Ectodermal cell (in vitro differentiated cells): ENCODE results near the gene DIDO1.

ENCODE experiments used
- H3K27ac ChIP-seq: 2 replicates; pipeline ENCODE4 v1.7.0; 2013; ENCODE audit warnings: mild to moderate bottlenecking, low read depth, low read length; ENCODE audit not compliant: insufficient read depth, poor library complexity, severe bottlenecking
- H3K27me3 ChIP-seq: 2 replicates; pipeline ENCODE4 v1.7.0; 2013; ENCODE audit warnings: mild to moderate bottlenecking, low read length; ENCODE audit not compliant: insufficient read depth, control insufficient read depth, poor library complexity, severe bottlenecking
- H3K36me3 ChIP-seq: one replicate; pipeline ENCODE4 v1.7.0; 2013; ENCODE audit warnings: low read length; ENCODE audit not compliant: control insufficient read depth, insufficient read depth
- H3K4me1 ChIP-seq: one replicate; pipeline ENCODE4 v1.7.0; 2013; ENCODE audit warnings: low read length; ENCODE audit not compliant: control insufficient read depth, insufficient read depth
- H3K4me3 ChIP-seq: 2 replicates; pipeline ENCODE4 v1.7.0; 2013; ENCODE audit warnings: low read depth, low read length, control low read depth; ENCODE audit not compliant: insufficient read depth
- H3K9me3 ChIP-seq: 2 replicates; pipeline ENCODE4 v1.7.0; 2013; ENCODE audit warnings: mild to moderate bottlenecking, low read length, moderate library complexity; ENCODE audit not compliant: control insufficient read depth
- WGBS, 2 experiments: methylation state at CpG; one replicate each; pipeline ENCODE4 v1.1.7; 2013; ENCODE audit warnings: missing lambda C conversion rate in 2 of 2; 5-methylcytosine and 5-hydroxymethylcytosine counted together

Gene DIDO1

GRCh38 chr20:62892348-62893304, 33.7 kb downstream of the DIDO1 start:
- no peaks in the 10 kb centered on the region for H3K9me3 ChIP-seq
- H3K4me1 ChIP-seq: no peaks in the 10 kb centered on the region
- H3K4me3 ChIP-seq: no peak overlapping the region
- H3K27ac ChIP-seq: no peak overlapping the region
- WGBS, 2 experiments: 94 to 95% methylated on average over 25 of the region's 25 CpGs
- peaks cover 65% of the 10 kb centered on the region for H3K36me3 ChIP-seq
- no peaks in the 10 kb centered on the region for H3K27me3 ChIP-seq

- no peak overlapping the region for H3K27ac ChIP-seq
- H3K4me1 ChIP-seq: no peaks in the 10 kb centered on the region
- no peaks in the 10 kb centered on the region for H3K9me3 ChIP-seq
- WGBS, 2 experiments: 95 to 96% methylated on average over 15 of the region's 15 CpGs
- H3K27me3 ChIP-seq: no peaks in the 10 kb centered on the region
- H3K4me3 ChIP-seq: no peak overlapping the region
- peaks cover 68% of the 10 kb centered on the region for H3K36me3 ChIP-seq
Observed at GRCh38 chr20:62891111-62891510, 35.2 kb downstream of the DIDO1 start.

- no peak overlapping the region for H3K4me3 ChIP-seq
- no peaks in the 10 kb centered on the region for H3K27me3 ChIP-seq
- no peak overlapping the region for H3K27ac ChIP-seq
- 95 to 97% methylated on average over 7 of the region's 7 CpGs for WGBS, 2 experiments
- no peaks in the 10 kb centered on the region for H3K9me3 ChIP-seq
- peaks cover 65% of the 10 kb centered on the region for H3K36me3 ChIP-seq
- H3K4me1 ChIP-seq: no peaks in the 10 kb centered on the region
Observed at GRCh38 chr20:62890444-62890843, 35.9 kb downstream of the DIDO1 start.

- H3K27me3 ChIP-seq: no peaks in the 10 kb centered on the region
- peaks cover 65% of the 10 kb centered on the region for H3K36me3 ChIP-seq
- H3K4me1 ChIP-seq: no peaks in the 10 kb centered on the region
- WGBS, 2 experiments: 95 to 96% methylated on average over 9 of the region's 9 CpGs
- H3K27ac ChIP-seq: no peak overlapping the region
- no peak overlapping the region for H3K4me3 ChIP-seq
- no peaks in the 10 kb centered on the region for H3K9me3 ChIP-seq
Observed at GRCh38 chr20:62889871-62890270, 36.4 kb downstream of the DIDO1 start.

- H3K9me3 ChIP-seq: no peaks in the 10 kb centered on the region
- 95 to 98% methylated on average over 8 of the region's 8 CpGs for WGBS, 2 experiments
- no peak overlapping the region for H3K27ac ChIP-seq
- no peaks in the 10 kb centered on the region for H3K27me3 ChIP-seq
- no peak overlapping the region for H3K4me3 ChIP-seq
- H3K36me3 ChIP-seq: peaks cover 61% of the 10 kb centered on the region
- no peaks in the 10 kb centered on the region for H3K4me1 ChIP-seq
Observed at GRCh38 chr20:62889411-62889810, 36.9 kb downstream of the DIDO1 start.

GRCh38 chr20:62888910-62889309, 37.4 kb downstream of the DIDO1 start:
- Histone ChIP-seq H3K27me3 (no peaks in the 10 kb centered on the region), H3K36me3 (peaks cover 58% of the 10 kb centered on the region), H3K4me1 (no peaks in the 10 kb centered on the region), H3K27ac (no peak overlapping the region), H3K4me3 (no peak overlapping the region), H3K9me3 (no peaks in the 10 kb centered on the region)
- 96% methylated on average over 17 of the region's 17 CpGs for WGBS, 2 experiments

- WGBS, 2 experiments: 94 to 95% methylated on average over 16 of the region's 16 CpGs
- Histone ChIP-seq H3K36me3 (peaks cover 54% of the 10 kb centered on the region), H3K4me3 (no peak overlapping the region), H3K27ac (no peak overlapping the region), H3K4me1 (no peaks in the 10 kb centered on the region), H3K27me3 (no peaks in the 10 kb centered on the region), H3K9me3 (no peaks in the 10 kb centered on the region)
Observed at GRCh38 chr20:62888406-62888805, 37.9 kb downstream of the DIDO1 start.

GRCh38 chr20:62887860-62888239, 38.5 kb downstream of the DIDO1 start:
- peaks cover 50% of the 10 kb centered on the region for H3K36me3 ChIP-seq
- no peaks in the 10 kb centered on the region for H3K4me1 ChIP-seq
- no peak overlapping the region for H3K4me3 ChIP-seq
- 95 to 96% methylated on average over 7 of the region's 7 CpGs for WGBS, 2 experiments
- no peaks in the 10 kb centered on the region for H3K27me3 ChIP-seq
- H3K27ac ChIP-seq: no peak overlapping the region
- no peaks in the 10 kb centered on the region for H3K9me3 ChIP-seq

GRCh38 chr20:62887152-62887859, 39.0 kb downstream of the DIDO1 start:
- H3K27me3 ChIP-seq: no peaks in the 10 kb centered on the region
- H3K27ac ChIP-seq: no peak overlapping the region
- no peaks in the 10 kb centered on the region for H3K4me1 ChIP-seq
- peaks cover 45% of the 10 kb centered on the region for H3K36me3 ChIP-seq
- no peaks in the 10 kb centered on the region for H3K9me3 ChIP-seq
- no peak overlapping the region for H3K4me3 ChIP-seq
- 91 to 97% methylated on average over 13 of the region's 13 CpGs for WGBS, 2 experiments

- H3K4me3 ChIP-seq: no peak overlapping the region
- WGBS, 2 experiments: 92 to 95% methylated on average over 7 of the region's 7 CpGs
- no peaks in the 10 kb centered on the region for H3K4me1 ChIP-seq
- H3K27ac ChIP-seq: no peak overlapping the region
- H3K27me3 ChIP-seq: no peaks in the 10 kb centered on the region
- H3K36me3 ChIP-seq: peaks cover 41% of the 10 kb centered on the region
- no peaks in the 10 kb centered on the region for H3K9me3 ChIP-seq
Observed at GRCh38 chr20:62886709-62887058, 39.6 kb downstream of the DIDO1 start.
